ENCODE data around the gene PTOV1. TPM values are rescaled to one million over a fixed set of nuclear protein-coding genes. Genes with fewer than 3 reads are reported as not detected.
A peak's percentile ranks its signal among the peaks of the same experiment; 100 is the strongest.

Gene PTOV1
- total RNA-seq, 4 donors from 2014 or later: 77.6 to 88.2 (median 87.0) TPM

- in situ Hi-C loops (cut with MboI; ENCODE audit: low sequenced_read_pairs in 4 of 4) (loop anchor here in 2 of 4 donors (10.0 kb wide), 1 partner anchor 60 kb away; the partner anchor contains the start of genes FUZ (in 2 of the 2) and MED25 (in 2 of the 2)), intact Hi-C loops (cut with DNase I; ENCODE audit: low total_unique reads) (loop anchor here (5.0 to 10.0 kb wide), 4 partner anchors 328 to 1240 kb away; partner anchors contain the start of genes DBP, MYH14 and RPS11)
- no peak for TF ChIP-seq POLR2A (IDR thresholded peaks at IDR 0.05)
- Histone ChIP-seq H3K27ac (peak overlapping the region; percentile 91 to 100 (median 99)), H3K9me3 (no peaks in the 10 kb centered on the region), H3K36me3 (peaks cover 0 to 28% of the 10 kb centered on the region in 2 donors), H3K4me3 (peak overlapping the region in 1 of 4 donors; percentile 92), H3K27me3 (no peaks in the 10 kb centered on the region), H3K4me1 (peaks cover 40 to 47% of the 10 kb centered on the region in 2 donors)
- no peak for DNase-seq
- ATAC-seq: no peak
Observed at GRCh38 chr19:49874503-49875157, 23.7 kb downstream of the PTOV1 start.

- Histone ChIP-seq H3K4me1 (peaks cover 35 to 43% of the 10 kb centered on the region in 2 donors), H3K27me3 (no peaks in the 10 kb centered on the region), H3K9me3 (no peaks in the 10 kb centered on the region), H3K4me3 (peak overlapping the region; percentile 62 to 95 (median 92)), H3K36me3 (peaks cover 0 to 33% of the 10 kb centered on the region in 2 donors), H3K27ac (peak overlapping the region; percentile 91 to 100 (median 99))
- in situ Hi-C loops (cut with MboI; ENCODE audit: low sequenced_read_pairs in 4 of 4): loop anchor here in 2 of 4 donors (10.0 kb wide), 1 partner anchor 60 kb away; the partner anchor contains the start of genes FUZ (in 2 of the 2) and MED25 (in 2 of the 2)
- intact Hi-C loops (cut with DNase I; ENCODE audit: low total_unique reads): loop anchor here (5.0 to 10.0 kb wide), 4 partner anchors 327 to 1240 kb away; partner anchors contain the start of genes DBP, MYH14 and RPS11
- TF ChIP-seq POLR2A (IDR thresholded peaks at IDR 0.05) (no peak), CTCF (IDR thresholded peaks at IDR 0.05 in 4 of 5, conservative IDR thresholded peaks at IDR 0.05 in 1 of 5) (no peak)
- DNase-seq (no peak), ATAC-seq (no peak)
Observed at GRCh38 chr19:49875177-49875576, 24.2 kb downstream of the PTOV1 start.

GRCh38 chr19:49875857-49876421, 25.0 kb downstream of the PTOV1 start:
- peaks cover 30 to 36% of the 10 kb centered on the region in 2 donors for H3K4me1 ChIP-seq
- intact Hi-C loops (cut with DNase I; ENCODE audit: low total_unique reads): loop anchor here (1.0 to 10.0 kb wide), 8 partner anchors 9 to 1241 kb away; partner anchors contain the start of genes DBP, FUZ, MYH14 and PNKP
- DNase-seq: peak; percentile 32 to 55
- no peaks in the 10 kb centered on the region for H3K27me3 ChIP-seq
- peak in 1 of 2 donors; percentile 11 for ATAC-seq
- peak overlapping the region; percentile 62 to 95 (median 92) for H3K4me3 ChIP-seq
- TF ChIP-seq CTCF (IDR thresholded peaks at IDR 0.05 in 4 of 5, conservative IDR thresholded peaks at IDR 0.05 in 1 of 5) (no peak), POLR2A (IDR thresholded peaks at IDR 0.05) (no peak)
- H3K9me3 ChIP-seq: no peaks in the 10 kb centered on the region
- H3K36me3 ChIP-seq: peaks cover 0 to 40% of the 10 kb centered on the region in 2 donors
- H3K27ac ChIP-seq: peak overlapping the region; percentile 91 to 100 (median 99)
- in situ Hi-C loops (cut with MboI; ENCODE audit: low sequenced_read_pairs in 4 of 4): loop anchor here in 2 of 4 donors (10.0 kb wide), 1 partner anchor 61 kb away; the partner anchor contains the start of genes FUZ (in 2 of the 2) and MED25 (in 2 of the 2)

- ATAC-seq: peak; percentile 73 to 77
- Histone ChIP-seq H3K36me3 (peaks cover 4 to 40% of the 10 kb centered on the region in 2 donors), H3K9me3 (no peaks in the 10 kb centered on the region), H3K27ac (peak overlapping the region; percentile 91 to 100 (median 99)), H3K4me1 (peaks cover 30 to 35% of the 10 kb centered on the region in 2 donors), H3K27me3 (no peaks in the 10 kb centered on the region), H3K4me3 (peak overlapping the region; percentile 62 to 95 (median 92))
- intact Hi-C loops (cut with DNase I; ENCODE audit: low total_unique reads) (loop anchor here (1.0 to 10.0 kb wide), 12 partner anchors 9 to 1242 kb away; partner anchors contain the start of genes DBP, FUZ, MYH14 and PNKP), in situ Hi-C loops (cut with MboI; ENCODE audit: low sequenced_read_pairs in 4 of 4) (loop anchor here in 2 of 4 donors (10.0 kb wide), 1 partner anchor 62 kb away; the partner anchor contains the start of genes FUZ (in 2 of the 2) and MED25 (in 2 of the 2))
- no peak for TF ChIP-seq CTCF (IDR thresholded peaks at IDR 0.05 in 4 of 5, conservative IDR thresholded peaks at IDR 0.05 in 1 of 5)
- peak; percentile 57 to 58 for TF ChIP-seq POLR2A (IDR thresholded peaks at IDR 0.05)
- DNase-seq: peak; percentile 98
Observed at GRCh38 chr19:49876422-49877019, 25.6 kb downstream of the PTOV1 start.
